IMR-90 (cell line): Measurements from ENCODE around the gene DNASE2B. TPM values are rescaled to one million over a fixed set of nuclear protein-coding genes. Genes with fewer than 3 reads are reported as not detected.

ENCODE experiments used
- ATAC-seq: fragments of 200-7000 bp; cut with Tn5 transposase; 2 replicates; pipeline ENCODE4 v1.9.1; 2020; ENCODE audit warnings: low read depth, mild to moderate bottlenecking, moderate library complexity
- BruUV-seq: library from RNA; stranded (reverse); fragments of 400-500 nt; replicated peaks from 2 replicates; lab custom pipeline; 2021; lab: Mats Ljungman, UMichigan
- CTCF ChIA-PET: fragments of 300-600 bp; formaldehyde crosslinking; extraction: SDS; loops from one replicate; lab custom pipeline; 2021; ENCODE audit warnings: antibody characterized with exemption; lab: Yijun Ruan, JAX
- POLR2A ChIA-PET: fragments of 300-600 bp; sonication (Branson Sonifier 250); formaldehyde crosslinking; loops from one replicate; lab custom pipeline; 2022; ENCODE audit warnings: antibody characterized with exemption; ENCODE audit not compliant: unreplicated experiment; lab: Charles Lee
- DNase-seq: peaks from one replicate; pipeline ENCODE4 v3.0.0; 2013
- H2AFZ ChIP-seq: replicated peaks from 2 replicates; pipeline ENCODE3; 2013; ENCODE audit warnings: low read length, mild to moderate bottlenecking; ENCODE audit not compliant: poor library complexity
- H2AK5ac ChIP-seq: 2 replicates; pipeline ENCODE4 v1.6.1; 2013; ENCODE audit warnings: low read depth, low read length, inconsistent platforms
- H2AK9ac ChIP-seq: replicated peaks from 2 replicates; pipeline ENCODE3; 2013; ENCODE audit warnings: mild to moderate bottlenecking, low read depth, low read length, moderate library complexity; ENCODE audit not compliant: poor library complexity
- H2BK120ac ChIP-seq: 2 replicates; pipeline ENCODE4 v1.6.1; 2013; ENCODE audit warnings: low read depth, low read length, inconsistent platforms
- H2BK15ac ChIP-seq: 3 replicates; pipeline ENCODE4 v1.6.1; 2013; ENCODE audit warnings: low read depth, low read length, inconsistent platforms
- H2BK20ac ChIP-seq: 2 replicates; pipeline ENCODE4 v1.6.1; 2013; ENCODE audit warnings: low read depth, mild to moderate bottlenecking, inconsistent platforms, low read length, moderate library complexity
- H2BK5ac ChIP-seq: 2 replicates; pipeline ENCODE4 v1.6.1; 2013; ENCODE audit warnings: mild to moderate bottlenecking, low read depth, low read length, inconsistent platforms; ENCODE audit not compliant: poor library complexity, severe bottlenecking
- H3K14ac ChIP-seq: replicated peaks from 2 replicates; pipeline ENCODE4 v1.6.1; 2013; ENCODE audit warnings: low read depth, low read length, inconsistent platforms
- H3K18ac ChIP-seq: 2 replicates; pipeline ENCODE4 v1.6.1; 2013; ENCODE audit warnings: low read depth, low read length, control low read depth
- H3K23ac ChIP-seq: 2 replicates; pipeline ENCODE4 v1.6.1; 2013; ENCODE audit warnings: low read depth, low read length, inconsistent platforms
- H3K27ac ChIP-seq: 2 replicates; pipeline ENCODE4 v1.5.1; 2013; ENCODE audit warnings: mild to moderate bottlenecking, control low read depth, low read length; ENCODE audit not compliant: insufficient read depth
- H3K27me3 ChIP-seq: 2 replicates; pipeline ENCODE4 v1.6.1; 2013; ENCODE audit warnings: low read length; ENCODE audit not compliant: control insufficient read depth, insufficient read depth
- H3K36me3 ChIP-seq: 2 replicates; pipeline ENCODE4 v1.6.1; 2013; ENCODE audit warnings: low read length, mixed read lengths; ENCODE audit not compliant: control insufficient read depth, insufficient read depth
- H3K4ac ChIP-seq: 2 replicates; pipeline ENCODE4 v1.6.1; 2013; ENCODE audit warnings: low read depth, low read length, inconsistent platforms
- H3K4me1 ChIP-seq: 2 replicates; pipeline ENCODE4 v1.6.1; 2013; ENCODE audit warnings: low read length, mixed read lengths; ENCODE audit not compliant: control insufficient read depth, insufficient read depth
- H3K4me2 ChIP-seq: 2 replicates; pipeline ENCODE4 v1.6.1; 2013; ENCODE audit warnings: low read depth, mild to moderate bottlenecking, control low read depth, low read length, moderate library complexity
- H3K4me3 ChIP-seq: 2 replicates; pipeline ENCODE4 v1.5.1; 2013; ENCODE audit warnings: low read depth, mild to moderate bottlenecking, control low read depth, low read length, moderate library complexity; ENCODE audit not compliant: insufficient read depth
- H3K56ac ChIP-seq: 2 replicates; pipeline ENCODE4 v1.6.1; 2013; ENCODE audit warnings: low read length, inconsistent platforms; ENCODE audit not compliant: insufficient read depth; ENCODE audit errors: extremely low read depth
- H3K79me1 ChIP-seq, 2 experiments: 2 replicates each; pipeline ENCODE4 v1.6.1; 2013; ENCODE audit warnings: low read length in 2 of 2, inconsistent platforms in 1 of 2, low read depth in 1 of 2
- H3K9ac ChIP-seq: 2 replicates; pipeline ENCODE4 v1.6.1; 2013; ENCODE audit warnings: low read depth, low read length, control low read depth
- H3K9me1 ChIP-seq: 2 replicates; pipeline ENCODE4 v1.6.1; 2013; ENCODE audit warnings: low read length, inconsistent platforms; ENCODE audit not compliant: insufficient read depth
- H3K9me3 ChIP-seq: 2 replicates; pipeline ENCODE4 v1.6.1; 2013; ENCODE audit warnings: low read length; ENCODE audit not compliant: control insufficient read depth, insufficient read depth
- H4K20me1 ChIP-seq: 2 replicates; pipeline ENCODE4 v1.6.1; 2013; ENCODE audit warnings: low read length, inconsistent platforms; ENCODE audit not compliant: insufficient read depth
- H4K5ac ChIP-seq: 2 replicates; pipeline ENCODE4 v1.6.1; 2013; ENCODE audit warnings: mild to moderate bottlenecking, low read depth, low read length, control low read depth
- H4K8ac ChIP-seq, 2 experiments: 2 replicates each; pipeline ENCODE4 v1.6.1; 2013; ENCODE audit warnings: low read depth in 2 of 2, low read length in 2 of 2, control low read depth in 1 of 2, inconsistent platforms in 1 of 2
- H4K91ac ChIP-seq: 2 replicates; pipeline ENCODE4 v1.6.1; 2013; ENCODE audit warnings: low read depth, low read length, inconsistent platforms; ENCODE audit not compliant: insufficient read depth
- BHLHE40 ChIP-seq: fragments of 150-350 bp; IDR thresholded peaks from 2 replicates; pipeline ENCODE4 v1.6.1; 2016; ENCODE audit warnings: mild to moderate bottlenecking, low read depth, low read length
- CEBPB ChIP-seq: IDR thresholded peaks from 2 replicates; pipeline ENCODE4 v1.6.1; 2012; ENCODE audit warnings: low read depth, low read length, improper control_type of control experiment
- CHD1 ChIP-seq: IDR thresholded peaks from 2 replicates; pipeline ENCODE4 v1.6.1; 2012; ENCODE audit warnings: low read depth, low read length, improper control_type of control experiment
- MAFK ChIP-seq: IDR thresholded peaks from 2 replicates; pipeline ENCODE4 v1.6.1; 2012; ENCODE audit warnings: low read depth, low read length, improper control_type of control experiment
- MAZ ChIP-seq: IDR thresholded peaks from 2 replicates; pipeline ENCODE4 v1.6.1; 2012; ENCODE audit warnings: low read depth, mild to moderate bottlenecking, low read length, improper control_type of control experiment, moderate library complexity, borderline replicate concordance
- MXI1 ChIP-seq: IDR thresholded peaks from 2 replicates; pipeline ENCODE4 v1.6.1; 2012; ENCODE audit warnings: low read depth, mild to moderate bottlenecking, low read length, moderate library complexity, borderline replicate concordance
- POLR2A ChIP-seq: IDR thresholded peaks from 2 replicates; pipeline ENCODE4 v1.6.1; 2012; ENCODE audit warnings: mild to moderate bottlenecking, low read depth, low read length
- dilution Hi-C: fragments of 300-500 bp; cut with HindIII; formaldehyde crosslinking; loops from one replicate; pipeline ENCODE4 v1.14.3; 2018; ENCODE audit warnings: low sequenced_read_pairs; ENCODE audit not compliant: unreplicated experiment
- in situ Hi-C: fragments of 300-500 bp; cut with MboI; formaldehyde crosslinking; loops from 3 replicates; pipeline ENCODE4 v1.14.3; 2019; ENCODE audit warnings: low sequenced_read_pairs, inconsistent platforms, mixed read lengths
- intact Hi-C: fragments of 100-400 bp; cut with micrococcal nuclease; formaldehyde crosslinking; loops from 2 replicates; pipeline ENCODE4 v1.10.0; 2022
- polyA plus RNA-seq, 3 experiments: library from polyadenylated mRNA; depleted of rRNA; stranded (reverse); fragments of >200 nt; gene quantifications; 2 replicates each; pipeline ENCODE4 v1.2.3, GENCODE V29; 2012; ENCODE audit warnings: low replicate concordance in 1 of 3
- total RNA-seq: library from RNA; depleted of rRNA; stranded (reverse); fragments of >200 nt; gene quantifications from 2 replicates; pipeline ENCODE4 v1.2.3, GENCODE V29; 2012
- TF ChIP-seq, protein P1 (sequence below): conservative IDR thresholded peaks from 2 replicates; pipeline ENCODE4 v1.5.1; 2012; ENCODE audit warnings: mild to moderate bottlenecking, low read depth, low read length, improper control_type of control experiment
- TF ChIP-seq, protein P2 (sequence below): fragments of 150-350 bp; IDR thresholded peaks from 2 replicates; pipeline ENCODE4 v1.6.1; 2016; ENCODE audit warnings: low read depth, mild to moderate bottlenecking, low read length, moderate library complexity, borderline replicate concordance
- TF ChIP-seq, protein P3 (sequence below): fragments of 150-350 bp; IDR thresholded peaks from 2 replicates; pipeline ENCODE4 v1.6.1; 2017; ENCODE audit warnings: mild to moderate bottlenecking, antibody characterized with exemption, low read length, low read depth

The DNASE2B gene
- total and polyA plus RNA-seq, 2 of the 4 experiments (the other 2 are of a cell fraction): not detected

DNA sequence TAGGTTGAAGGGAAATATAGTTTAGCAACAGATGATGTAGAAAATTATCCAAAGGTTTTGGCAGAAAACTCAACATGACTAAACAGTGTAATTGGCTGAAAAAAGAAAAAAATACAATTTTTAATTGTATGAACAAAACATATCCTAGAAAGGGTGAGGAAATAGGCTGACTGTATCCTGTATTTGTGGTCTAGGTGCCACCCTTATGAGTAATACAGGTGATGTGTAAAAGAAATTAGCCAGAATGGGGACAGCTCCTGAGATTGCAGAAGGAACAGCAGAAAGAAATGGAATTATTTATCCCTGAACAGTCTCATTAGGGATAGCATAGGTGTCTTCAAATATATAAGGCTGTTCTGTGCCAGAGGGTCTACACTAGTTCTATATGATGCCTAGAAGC is 24.6 kb downstream of the DNASE2B start:
- POLR2A ChIA-PET: no interaction called here
- H4K20me1 ChIP-seq: no peaks in the 10 kb centered on the region
- no peak overlapping the region for H2BK5ac ChIP-seq
- H2AK5ac ChIP-seq: no peak overlapping the region
- no peak overlapping the region for H4K5ac ChIP-seq
- no peak overlapping the region for H3K56ac ChIP-seq
- dilution Hi-C loops (no loop called here), intact Hi-C loops (no loop called here), in situ Hi-C loops (no loop called here)
- no peak overlapping the region for H3K4me2 ChIP-seq
- no peak overlapping the region for H3K18ac ChIP-seq
- H3K4me3 ChIP-seq: no peak overlapping the region
- no peaks in the 10 kb centered on the region for H3K9me1 ChIP-seq
- CTCF ChIA-PET: no interaction called here
- no peaks in the 10 kb centered on the region for H3K9me3 ChIP-seq
- DNase-seq: no peak
- BruUV-seq: no TSS peak
- ATAC-seq: no peak
- H3K27me3 ChIP-seq: no peaks in the 10 kb centered on the region
- H3K27ac ChIP-seq: no peak overlapping the region
- no peak overlapping the region for H2AK9ac ChIP-seq
- H3K36me3 ChIP-seq: no peaks in the 10 kb centered on the region
- no peak overlapping the region for H2AFZ ChIP-seq
- H4K91ac ChIP-seq: no peak overlapping the region
- no peak overlapping the region for H2BK20ac ChIP-seq
- no peak for TF ChIP-seq BHLHE40
- no peak for TF ChIP-seq CHD1
- TF ChIP-seq MXI1: no peak
- no peak for TF ChIP-seq CEBPB
- TF ChIP-seq MAFK: no peak
- TF ChIP-seq, protein P1, sequence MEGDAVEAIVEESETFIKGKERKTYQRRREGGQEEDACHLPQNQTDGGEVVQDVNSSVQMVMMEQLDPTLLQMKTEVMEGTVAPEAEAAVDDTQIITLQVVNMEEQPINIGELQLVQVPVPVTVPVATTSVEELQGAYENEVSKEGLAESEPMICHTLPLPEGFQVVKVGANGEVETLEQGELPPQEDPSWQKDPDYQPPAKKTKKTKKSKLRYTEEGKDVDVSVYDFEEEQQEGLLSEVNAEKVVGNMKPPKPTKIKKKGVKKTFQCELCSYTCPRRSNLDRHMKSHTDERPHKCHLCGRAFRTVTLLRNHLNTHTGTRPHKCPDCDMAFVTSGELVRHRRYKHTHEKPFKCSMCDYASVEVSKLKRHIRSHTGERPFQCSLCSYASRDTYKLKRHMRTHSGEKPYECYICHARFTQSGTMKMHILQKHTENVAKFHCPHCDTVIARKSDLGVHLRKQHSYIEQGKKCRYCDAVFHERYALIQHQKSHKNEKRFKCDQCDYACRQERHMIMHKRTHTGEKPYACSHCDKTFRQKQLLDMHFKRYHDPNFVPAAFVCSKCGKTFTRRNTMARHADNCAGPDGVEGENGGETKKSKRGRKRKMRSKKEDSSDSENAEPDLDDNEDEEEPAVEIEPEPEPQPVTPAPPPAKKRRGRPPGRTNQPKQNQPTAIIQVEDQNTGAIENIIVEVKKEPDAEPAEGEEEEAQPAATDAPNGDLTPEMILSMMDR: no peak
- TF ChIP-seq, protein P2, sequence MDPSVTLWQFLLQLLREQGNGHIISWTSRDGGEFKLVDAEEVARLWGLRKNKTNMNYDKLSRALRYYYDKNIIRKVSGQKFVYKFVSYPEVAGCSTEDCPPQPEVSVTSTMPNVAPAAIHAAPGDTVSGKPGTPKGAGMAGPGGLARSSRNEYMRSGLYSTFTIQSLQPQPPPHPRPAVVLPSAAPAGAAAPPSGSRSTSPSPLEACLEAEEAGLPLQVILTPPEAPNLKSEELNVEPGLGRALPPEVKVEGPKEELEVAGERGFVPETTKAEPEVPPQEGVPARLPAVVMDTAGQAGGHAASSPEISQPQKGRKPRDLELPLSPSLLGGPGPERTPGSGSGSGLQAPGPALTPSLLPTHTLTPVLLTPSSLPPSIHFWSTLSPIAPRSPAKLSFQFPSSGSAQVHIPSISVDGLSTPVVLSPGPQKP: no peak
- no peak for TF ChIP-seq POLR2A
- TF ChIP-seq MAZ: no peak
- TF ChIP-seq, protein P3, sequence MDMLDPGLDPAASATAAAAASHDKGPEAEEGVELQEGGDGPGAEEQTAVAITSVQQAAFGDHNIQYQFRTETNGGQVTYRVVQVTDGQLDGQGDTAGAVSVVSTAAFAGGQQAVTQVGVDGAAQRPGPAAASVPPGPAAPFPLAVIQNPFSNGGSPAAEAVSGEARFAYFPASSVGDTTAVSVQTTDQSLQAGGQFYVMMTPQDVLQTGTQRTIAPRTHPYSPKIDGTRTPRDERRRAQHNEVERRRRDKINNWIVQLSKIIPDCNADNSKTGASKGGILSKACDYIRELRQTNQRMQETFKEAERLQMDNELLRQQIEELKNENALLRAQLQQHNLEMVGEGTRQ: no peak
- no peak overlapping the region for H4K8ac ChIP-seq
- H3K79me1 ChIP-seq: no peaks in the 10 kb centered on the region
- no peak overlapping the region for H2BK15ac ChIP-seq
- no peak overlapping the region for H3K14ac ChIP-seq
- no peak overlapping the region for H2BK120ac ChIP-seq
- H3K9ac ChIP-seq: no peak overlapping the region
- peaks cover 1% of the 10 kb centered on the region; the same call in 1 of the 2 replicates for H3K4me1 ChIP-seq
- H3K4ac ChIP-seq: no peak overlapping the region
- H3K23ac ChIP-seq: no peak overlapping the region
